ENCODE measurements around the gene CYP39A1. TPM values are rescaled to one million over a fixed set of nuclear protein-coding genes. Genes with fewer than 3 reads are reported as not detected.

CYP39A1 gene, protein sequence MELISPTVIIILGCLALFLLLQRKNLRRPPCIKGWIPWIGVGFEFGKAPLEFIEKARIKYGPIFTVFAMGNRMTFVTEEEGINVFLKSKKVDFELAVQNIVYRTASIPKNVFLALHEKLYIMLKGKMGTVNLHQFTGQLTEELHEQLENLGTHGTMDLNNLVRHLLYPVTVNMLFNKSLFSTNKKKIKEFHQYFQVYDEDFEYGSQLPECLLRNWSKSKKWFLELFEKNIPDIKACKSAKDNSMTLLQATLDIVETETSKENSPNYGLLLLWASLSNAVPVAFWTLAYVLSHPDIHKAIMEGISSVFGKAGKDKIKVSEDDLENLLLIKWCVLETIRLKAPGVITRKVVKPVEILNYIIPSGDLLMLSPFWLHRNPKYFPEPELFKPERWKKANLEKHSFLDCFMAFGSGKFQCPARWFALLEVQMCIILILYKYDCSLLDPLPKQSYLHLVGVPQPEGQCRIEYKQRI
- not detected for total RNA-seq
- not detected for total RNA-seq (2013)
- 0 to 0.06 (median 0) reads per million in 29 experiments for total RNA-seq

GRCh38 chr6:46652603-46653438 is at the start of gene CYP39A1, which contains the start of gene SLC25A27:
Gene CYP39A1 (minus strand): TSS chr6:46652818. CDS start chr6:46652582, 236 bp downstream.
Gene SLC25A27 (plus strand): TSS chr6:46652975. CDS start chr6:46653193, 218 bp downstream.
- under 1% methylated on average over 57 of the region's 72 CpGs for whole genome bisulfite sequencing (ENCODE audit: insufficient coverage)
- Mint-ChIP-seq H3K27me3 (peaks cover 31 to 54% of the 10 kb centered on the region in 2 donors), H3K27ac (no peak within 1 kb of the TSS)

DNA sequence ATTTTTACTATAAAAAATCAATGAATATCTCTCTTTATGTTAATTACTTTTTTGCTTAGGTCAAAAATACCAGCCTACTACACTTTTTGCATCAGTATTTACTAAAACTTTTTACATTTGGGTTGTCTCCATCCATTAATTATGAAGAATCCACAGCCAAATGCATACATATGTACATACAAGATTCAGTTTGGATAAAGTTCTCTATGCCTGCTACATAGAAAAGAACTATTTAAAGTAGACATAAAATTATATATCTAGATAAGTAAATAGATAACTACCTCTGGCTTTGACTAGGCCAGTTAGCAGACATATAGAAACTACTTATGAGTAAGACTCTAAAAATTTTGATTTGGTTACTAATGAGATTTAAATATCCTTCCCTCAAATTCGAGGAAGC is 47.4 kb upstream of the CYP39A1 start:
- Mint-ChIP-seq H3K27me3 (peaks cover 18 to 21% of the 10 kb centered on the region in 2 donors), H3K9me3 (no peaks in the 10 kb centered on the region), H3K4me3 (no peak overlapping the region), H3K27ac (no peak overlapping the region), H3K36me3 (no peaks in the 10 kb centered on the region), H3K4me1 (no peaks in the 10 kb centered on the region)
- H3K4me3 ChIP-seq (ENCODE audit: control insufficient read depth in 1 of 2, extremely low read depth in 1 of 2, low read length in 1 of 2) = no peak overlapping the region
- H3K27ac ChIP-seq (ENCODE audit: low read length) = no peak overlapping the region
- no peaks in the 10 kb centered on the region for H3K36me3 ChIP-seq (ENCODE audit: control insufficient read depth in 2 of 2, extremely low read depth in 1 of 2, insufficient read depth in 1 of 2, low read length in 1 of 2)
- WGBS (ENCODE audit: insufficient coverage) = no CpG with 5 or more reads among the region's 1 CpG
- CTCF ChIA-PET = no interaction called here
- H3K9me3 ChIP-seq = no peaks in the 10 kb centered on the region
- no peaks in the 10 kb centered on the region for H3K4me1 ChIP-seq (ENCODE audit: control insufficient read depth in 1 of 2, extremely low read depth in 1 of 2, insufficient read depth in 2 of 2, low read length in 2 of 2)
- peaks cover 0 to 3% of the 10 kb centered on the region in 2 experiments for H3K27me3 ChIP-seq (replicated peaks in 1 of 2; ENCODE audit: control insufficient read depth in 2 of 2, extremely low read depth in 1 of 2, insufficient read depth in 2 of 2, low read length in 1 of 2)
- DNase-seq (no peak), ATAC-seq (replicated peaks in 1 of 4) (no peak)
- POLR2A ChIA-PET = no interaction called here

More at GRCh38 chr6:46652603-46653438, at the start of gene CYP39A1, which contains the start of gene SLC25A27:
- ChIA-PET POLR2A (no interaction called here), CTCF (interaction anchor here in 1 of 2 donors (0.6 kb wide), 1 partner anchor 432 kb away, joined by 3 read pairs; no protein-coding TSS in a partner anchor)
- H3K36me3 Mint-ChIP-seq = no peaks in the 10 kb centered on the region
- Histone ChIP-seq H3K4me3 (ENCODE audit: control insufficient read depth in 1 of 2, extremely low read depth in 1 of 2, low read length in 1 of 2) (peak within 1 kb of the TSS; percentile 66 to 94), H3K27ac (ENCODE audit: low read length) (no peak within 1 kb of the TSS), H3K27me3 (replicated peaks in 1 of 2; ENCODE audit: control insufficient read depth in 2 of 2, extremely low read depth in 1 of 2, insufficient read depth in 2 of 2, low read length in 1 of 2) (peaks cover 3 to 24% of the 10 kb centered on the region in 2 experiments), H3K4me1 (ENCODE audit: control insufficient read depth in 1 of 2, extremely low read depth in 1 of 2, insufficient read depth in 2 of 2, low read length in 2 of 2) (peaks cover 0 to 13% of the 10 kb centered on the region in 2 experiments), H3K36me3 (ENCODE audit: control insufficient read depth in 2 of 2, extremely low read depth in 1 of 2, insufficient read depth in 1 of 2, low read length in 1 of 2) (no peaks in the 10 kb centered on the region), H3K9me3 (no peaks in the 10 kb centered on the region)
- DNase-seq = peak; percentile 24 to 75 (median 60)
- peak; percentile 97 to 100 (median 99) for ATAC-seq (replicated peaks in 1 of 4)
- no peaks in the 10 kb centered on the region for H3K9me3 Mint-ChIP-seq
- peak within 1 kb of the TSS; percentile 80 to 88 (median 86) for H3K4me3 Mint-ChIP-seq
- H3K4me1 Mint-ChIP-seq = peaks cover 15 to 16% (median 15%) of the 10 kb centered on the region in 3 donors

DNA sequence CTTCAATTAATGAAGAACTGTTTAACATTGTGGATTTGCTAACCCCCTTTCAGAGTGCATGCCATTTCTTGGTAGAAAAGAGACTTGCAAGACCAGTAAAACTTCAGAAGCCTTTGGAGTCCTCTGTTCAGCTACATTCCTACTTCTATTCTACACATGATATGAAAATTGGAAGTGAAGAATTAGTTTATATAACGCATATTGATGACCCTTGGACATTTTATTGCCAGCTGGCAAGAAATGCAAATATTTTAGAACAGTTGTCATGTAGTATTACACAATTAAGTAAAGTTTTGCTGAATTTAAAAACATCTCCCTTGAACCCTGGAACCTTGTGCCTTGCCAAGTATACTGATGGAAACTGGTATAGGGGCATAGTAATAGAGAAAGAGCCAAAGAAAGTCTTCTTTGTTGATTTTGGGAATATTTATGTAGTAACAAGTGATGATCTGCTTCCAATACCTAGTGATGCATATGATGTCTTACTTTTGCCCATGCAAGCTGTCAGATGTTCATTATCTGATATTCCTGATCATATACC is 38.4 kb upstream of the CYP39A1 start:
- ChIA-PET CTCF (no interaction called here), POLR2A (no interaction called here)
- Histone ChIP-seq H3K36me3 (ENCODE audit: control insufficient read depth in 2 of 2, extremely low read depth in 1 of 2, insufficient read depth in 1 of 2, low read length in 1 of 2) (no peaks in the 10 kb centered on the region), H3K9me3 (no peaks in the 10 kb centered on the region), H3K4me1 (ENCODE audit: control insufficient read depth in 1 of 2, extremely low read depth in 1 of 2, insufficient read depth in 2 of 2, low read length in 2 of 2) (no peaks in the 10 kb centered on the region), H3K27me3 (replicated peaks in 1 of 2; ENCODE audit: control insufficient read depth in 2 of 2, extremely low read depth in 1 of 2, insufficient read depth in 2 of 2, low read length in 1 of 2) (no peaks in the 10 kb centered on the region), H3K27ac (ENCODE audit: low read length) (no peak overlapping the region), H3K4me3 (ENCODE audit: control insufficient read depth in 1 of 2, extremely low read depth in 1 of 2, low read length in 1 of 2) (no peak overlapping the region)
- ATAC-seq (replicated peaks in 1 of 4) = no peak
- Mint-ChIP-seq H3K36me3 (no peaks in the 10 kb centered on the region), H3K9me3 (no peaks in the 10 kb centered on the region), H3K27me3 (peaks cover 0 to 17% of the 10 kb centered on the region in 2 donors), H3K4me3 (no peak overlapping the region), H3K4me1 (no peaks in the 10 kb centered on the region), H3K27ac (no peak overlapping the region)
- WGBS (ENCODE audit: insufficient coverage) = no CpG with 5 or more reads among the region's 1 CpG
- no peak for DNase-seq

DNA sequence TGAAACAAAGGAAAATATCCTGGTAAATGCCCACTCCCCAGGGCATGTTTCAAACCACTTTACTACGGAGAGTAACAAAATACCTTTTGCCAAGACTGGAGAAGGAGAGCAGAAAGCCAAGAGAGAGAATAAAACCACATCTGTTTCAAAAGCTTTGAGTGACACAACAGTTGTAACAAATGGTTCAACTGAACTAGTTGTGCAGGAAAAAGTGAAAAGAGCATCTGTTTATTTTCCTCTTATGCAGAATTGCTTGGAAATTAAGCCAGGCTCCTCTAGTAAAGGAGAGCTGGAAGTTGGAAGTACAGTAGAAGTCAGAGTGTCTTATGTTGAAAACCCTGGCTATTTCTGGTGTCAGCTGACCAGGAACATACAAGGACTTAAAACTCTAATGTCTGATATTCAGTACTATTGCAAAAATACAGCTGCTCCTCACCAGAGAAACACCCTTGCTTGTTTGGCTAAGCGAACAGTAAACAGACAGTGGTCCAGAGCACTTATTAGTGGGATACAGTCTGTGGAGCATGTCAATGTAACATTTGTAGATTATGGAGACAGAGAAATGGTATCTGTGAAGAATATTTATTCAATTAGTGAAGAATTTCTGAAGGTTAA is 37.6 kb upstream of the CYP39A1 start:
- ATAC-seq (replicated peaks in 1 of 4) (no peak), DNase-seq (no peak)
- peaks cover 0 to 17% of the 10 kb centered on the region in 2 donors for H3K27me3 Mint-ChIP-seq
- POLR2A ChIA-PET = no interaction called here
- H3K36me3 ChIP-seq (ENCODE audit: control insufficient read depth in 2 of 2, extremely low read depth in 1 of 2, insufficient read depth in 1 of 2, low read length in 1 of 2) = no peaks in the 10 kb centered on the region
- H3K27ac ChIP-seq (ENCODE audit: low read length) = no peak overlapping the region
- H3K4me1 Mint-ChIP-seq = no peaks in the 10 kb centered on the region
- H3K9me3 Mint-ChIP-seq = no peaks in the 10 kb centered on the region
- no peaks in the 10 kb centered on the region for H3K4me1 ChIP-seq (ENCODE audit: control insufficient read depth in 1 of 2, extremely low read depth in 1 of 2, insufficient read depth in 2 of 2, low read length in 2 of 2)
- 67% methylated on average over 1 of the region's 2 CpGs for WGBS (ENCODE audit: insufficient coverage)
- H3K9me3 ChIP-seq = no peaks in the 10 kb centered on the region
- no peak overlapping the region for H3K27ac Mint-ChIP-seq
- CTCF ChIA-PET = no interaction called here
- no peak overlapping the region for H3K4me3 Mint-ChIP-seq
- H3K4me3 ChIP-seq (ENCODE audit: control insufficient read depth in 1 of 2, extremely low read depth in 1 of 2, low read length in 1 of 2) = no peak overlapping the region
- no peaks in the 10 kb centered on the region for H3K36me3 Mint-ChIP-seq
- H3K27me3 ChIP-seq (replicated peaks in 1 of 2; ENCODE audit: control insufficient read depth in 2 of 2, extremely low read depth in 1 of 2, insufficient read depth in 2 of 2, low read length in 1 of 2) = no peaks in the 10 kb centered on the region

DNA sequence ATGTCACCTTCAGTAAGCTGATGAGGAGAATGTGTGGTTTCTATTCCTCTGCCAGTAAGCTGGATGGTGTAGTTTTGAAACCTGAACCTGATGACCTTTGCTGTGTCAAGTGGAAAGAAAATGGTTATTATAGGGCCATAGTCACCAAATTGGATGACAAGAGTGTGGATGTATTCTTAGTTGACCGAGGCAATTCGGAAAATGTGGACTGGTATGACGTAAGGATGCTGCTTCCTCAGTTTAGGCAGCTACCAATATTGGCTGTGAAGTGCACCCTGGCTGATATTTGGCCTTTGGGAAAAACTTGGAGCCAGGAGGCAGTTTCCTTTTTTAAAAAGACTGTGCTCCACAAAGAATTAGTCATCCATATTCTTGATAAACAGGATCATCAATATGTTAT is 37.0 kb upstream of the CYP39A1 start:
- Mint-ChIP-seq H3K4me3 (no peak overlapping the region), H3K27me3 (peaks cover 0 to 17% of the 10 kb centered on the region in 2 donors), H3K36me3 (no peaks in the 10 kb centered on the region), H3K9me3 (no peaks in the 10 kb centered on the region), H3K4me1 (no peaks in the 10 kb centered on the region), H3K27ac (no peak overlapping the region)
- ChIA-PET CTCF (no interaction called here), POLR2A (no interaction called here)
- ATAC-seq (replicated peaks in 1 of 4) (no peak), DNase-seq (no peak)
- H3K27me3 ChIP-seq (replicated peaks in 1 of 2; ENCODE audit: control insufficient read depth in 2 of 2, extremely low read depth in 1 of 2, insufficient read depth in 2 of 2, low read length in 1 of 2) = no peaks in the 10 kb centered on the region
- no peaks in the 10 kb centered on the region for H3K36me3 ChIP-seq (ENCODE audit: control insufficient read depth in 2 of 2, extremely low read depth in 1 of 2, insufficient read depth in 1 of 2, low read length in 1 of 2)
- H3K4me3 ChIP-seq (ENCODE audit: control insufficient read depth in 1 of 2, extremely low read depth in 1 of 2, low read length in 1 of 2) = no peak overlapping the region
- no peaks in the 10 kb centered on the region for H3K9me3 ChIP-seq
- 90% methylated on average over 2 of the region's 3 CpGs for WGBS (ENCODE audit: insufficient coverage)
- H3K27ac ChIP-seq (ENCODE audit: low read length) = no peak overlapping the region
- no peaks in the 10 kb centered on the region for H3K4me1 ChIP-seq (ENCODE audit: control insufficient read depth in 1 of 2, extremely low read depth in 1 of 2, insufficient read depth in 2 of 2, low read length in 2 of 2)

DNA sequence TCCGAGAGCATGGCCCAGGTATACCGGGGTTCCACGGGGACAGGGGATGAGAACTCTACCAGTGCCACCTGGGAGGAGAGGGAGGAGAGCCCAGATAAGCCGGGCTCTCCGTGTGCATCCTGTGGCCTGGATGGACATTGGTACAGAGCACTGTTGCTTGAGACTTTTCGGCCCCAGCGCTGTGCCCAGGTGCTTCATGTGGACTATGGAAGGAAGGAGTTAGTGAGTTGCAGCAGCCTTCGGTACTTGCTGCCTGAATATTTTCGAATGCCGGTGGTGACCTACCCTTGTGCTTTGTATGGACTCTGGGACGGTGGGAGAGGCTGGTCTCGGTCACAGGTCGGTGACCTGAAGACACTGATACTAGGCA is 36.3 kb upstream of the CYP39A1 start:
- no peak overlapping the region for H3K4me3 Mint-ChIP-seq
- ChIA-PET CTCF (no interaction called here), POLR2A (no interaction called here)
- H3K4me1 ChIP-seq (ENCODE audit: control insufficient read depth in 1 of 2, extremely low read depth in 1 of 2, insufficient read depth in 2 of 2, low read length in 2 of 2) = no peaks in the 10 kb centered on the region
- WGBS (ENCODE audit: insufficient coverage) = 94% methylated on average over 10 of the region's 13 CpGs
- no peak overlapping the region for H3K27ac ChIP-seq (ENCODE audit: low read length)
- no peak overlapping the region for H3K27ac Mint-ChIP-seq
- no peaks in the 10 kb centered on the region for H3K36me3 Mint-ChIP-seq
- ATAC-seq (replicated peaks in 1 of 4) = no peak
- H3K9me3 Mint-ChIP-seq = no peaks in the 10 kb centered on the region
- H3K36me3 ChIP-seq (ENCODE audit: control insufficient read depth in 2 of 2, extremely low read depth in 1 of 2, insufficient read depth in 1 of 2, low read length in 1 of 2) = no peaks in the 10 kb centered on the region
- no peaks in the 10 kb centered on the region for H3K9me3 ChIP-seq
- H3K4me3 ChIP-seq (ENCODE audit: control insufficient read depth in 1 of 2, extremely low read depth in 1 of 2, low read length in 1 of 2) = no peak overlapping the region
- H3K27me3 ChIP-seq (replicated peaks in 1 of 2; ENCODE audit: control insufficient read depth in 2 of 2, extremely low read depth in 1 of 2, insufficient read depth in 2 of 2, low read length in 1 of 2) = no peaks in the 10 kb centered on the region
- peaks cover 0 to 17% of the 10 kb centered on the region in 2 donors for H3K27me3 Mint-ChIP-seq
- H3K4me1 Mint-ChIP-seq = no peaks in the 10 kb centered on the region
- no peak for DNase-seq

Data from T-cell (primary cell).